ENCODE results near the gene UBA52. TPM values are rescaled to one million over a fixed set of nuclear protein-coding genes. Genes with fewer than 3 reads are reported as not detected.
A peak's percentile ranks its signal among the peaks of the same experiment; 100 is the strongest.
"Not testable (repeated sequence)": the region's sequence is repeated elsewhere in the genome, so short reads cannot be mapped to it uniquely, and the experiment has no call there.

The UBA52 gene
- total and polyA plus RNA-seq, 3 experiments from 2014 or later = 1,487 to 1,700 (median 1,684) TPM

- Mint-ChIP-seq H3K4me3 (no peak overlapping the region), H3K4me1 (peaks cover 0 to 3% (median 0%) of the 10 kb centered on the region in 3 donors), H3K27ac (peak overlapping the region in 1 of 8 donors; percentile 30), H3K27me3 (no peaks in the 10 kb centered on the region), H3K9me3 (no peaks in the 10 kb centered on the region), H3K36me3 (peaks cover 3 to 46% (median 4%) of the 10 kb centered on the region in 3 donors)
- ChIA-PET CTCF (interaction anchor here (1.1 kb wide), 1 partner anchor 56 kb away, joined by 3 read pairs; the partner anchor contains the start of gene REX1BD), POLR2A (no interaction called here)
- Histone ChIP-seq H3K4me1 (ENCODE audit: insufficient read depth, low read length) (no peaks in the 10 kb centered on the region), H3K4me3 (ENCODE audit: low read length) (no peak overlapping the region), H3K27me3 (ENCODE audit: insufficient read depth, low read length, poor library complexity, severe bottlenecking) (no peaks in the 10 kb centered on the region), H3K9me3 (ENCODE audit: low read length) (no peaks in the 10 kb centered on the region), H3K27ac (ENCODE audit: low read depth, low read length) (no peak overlapping the region), H3K36me3 (ENCODE audit: insufficient read depth, low read length) (peaks cover 4% of the 10 kb centered on the region)
- DNase-seq = no peak
Measured at GRCh38 chr19:18532168-18532890, 39.3 kb upstream of the UBA52 start.

GRCh38 chr19:18533058-18533457 is 38.6 kb upstream of the UBA52 start:
- no peak for DNase-seq
- H3K27ac ChIP-seq (ENCODE audit: low read depth, low read length) = no peak overlapping the region
- peaks cover 4% of the 10 kb centered on the region for H3K36me3 ChIP-seq (ENCODE audit: insufficient read depth, low read length)
- no peak overlapping the region for H3K27ac Mint-ChIP-seq
- H3K4me3 Mint-ChIP-seq = no peak overlapping the region
- ChIA-PET CTCF (interaction anchor here (0.6 to 1.2 kb wide), 2 partner anchors 9 to 12 kb away, joined by 3 read pairs; no protein-coding TSS in a partner anchor), POLR2A (no interaction called here)
- H3K4me1 Mint-ChIP-seq = peaks cover 0 to 3% (median 0%) of the 10 kb centered on the region in 3 donors
- no peaks in the 10 kb centered on the region for H3K9me3 Mint-ChIP-seq
- no peaks in the 10 kb centered on the region for H3K4me1 ChIP-seq (ENCODE audit: insufficient read depth, low read length)
- H3K36me3 Mint-ChIP-seq = peaks cover 3 to 54% (median 4%) of the 10 kb centered on the region in 3 donors
- no peaks in the 10 kb centered on the region for H3K27me3 Mint-ChIP-seq
- no peaks in the 10 kb centered on the region for H3K9me3 ChIP-seq (ENCODE audit: low read length)
- no peaks in the 10 kb centered on the region for H3K27me3 ChIP-seq (ENCODE audit: insufficient read depth, low read length, poor library complexity, severe bottlenecking)
- H3K4me3 ChIP-seq (ENCODE audit: low read length) = no peak overlapping the region

DNA sequence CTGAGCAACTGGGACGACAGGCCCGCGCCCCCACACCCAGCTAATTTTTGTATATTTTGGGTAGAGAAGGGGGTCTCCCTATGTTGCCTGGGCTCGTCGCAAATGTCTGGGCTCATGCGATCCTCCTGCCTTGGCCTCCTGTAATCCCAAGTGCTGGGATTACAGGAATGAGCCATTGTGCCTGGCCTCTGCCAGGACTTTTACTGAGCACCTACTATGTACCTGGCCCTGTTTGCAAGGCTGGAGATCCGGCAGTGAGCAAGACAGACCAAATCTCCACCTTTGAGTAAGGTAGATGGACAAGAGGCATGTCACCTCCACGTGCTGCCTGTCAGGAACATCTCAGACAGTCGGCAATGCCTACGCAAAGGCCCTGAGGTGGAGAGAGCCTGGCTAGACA is 35.2 kb upstream of the UBA52 start:
- Histone ChIP-seq H3K36me3 (ENCODE audit: insufficient read depth, low read length) (peaks cover 4% of the 10 kb centered on the region), H3K27me3 (ENCODE audit: insufficient read depth, low read length, poor library complexity, severe bottlenecking) (no peaks in the 10 kb centered on the region), H3K27ac (ENCODE audit: low read depth, low read length) (no peak overlapping the region), H3K4me3 (ENCODE audit: low read length) (no peak overlapping the region), H3K4me1 (ENCODE audit: insufficient read depth, low read length) (no peaks in the 10 kb centered on the region), H3K9me3 (ENCODE audit: low read length) (no peaks in the 10 kb centered on the region)
- POLR2A ChIA-PET = no interaction called here
- DNase-seq = no peak
- Mint-ChIP-seq H3K9me3 (no peaks in the 10 kb centered on the region), H3K4me1 (peaks cover 0 to 8% (median 5%) of the 10 kb centered on the region in 3 donors), H3K27me3 (no peaks in the 10 kb centered on the region), H3K27ac (peak overlapping the region in 2 of 8 donors; percentile 58 to 70), H3K4me3 (peak overlapping the region in 1 of 7 donors; percentile 79), H3K36me3 (peaks cover 3 to 79% (median 4%) of the 10 kb centered on the region in 3 donors)
- CTCF ChIA-PET = no interaction called here

- DNase-seq = no peak
- H3K4me3 Mint-ChIP-seq = no peak overlapping the region
- peaks cover 8 to 15% (median 10%) of the 10 kb centered on the region in 3 donors for H3K4me1 Mint-ChIP-seq
- no peak overlapping the region for H3K27ac ChIP-seq (ENCODE audit: low read depth, low read length)
- no peaks in the 10 kb centered on the region for H3K27me3 ChIP-seq (ENCODE audit: insufficient read depth, low read length, poor library complexity, severe bottlenecking)
- peaks cover 3 to 80% (median 4%) of the 10 kb centered on the region in 3 donors for H3K36me3 Mint-ChIP-seq
- ChIA-PET POLR2A (no interaction called here), CTCF (no interaction called here)
- no peaks in the 10 kb centered on the region for H3K9me3 Mint-ChIP-seq
- H3K4me3 ChIP-seq (ENCODE audit: low read length) = no peak overlapping the region
- H3K9me3 ChIP-seq (ENCODE audit: low read length) = no peaks in the 10 kb centered on the region
- peaks cover 4% of the 10 kb centered on the region for H3K36me3 ChIP-seq (ENCODE audit: insufficient read depth, low read length)
- H3K4me1 ChIP-seq (ENCODE audit: insufficient read depth, low read length) = peaks cover 9% of the 10 kb centered on the region
- no peak overlapping the region for H3K27ac Mint-ChIP-seq
- H3K27me3 Mint-ChIP-seq = no peaks in the 10 kb centered on the region
Measured at GRCh38 chr19:18537431-18537830, 34.2 kb upstream of the UBA52 start.

DNA sequence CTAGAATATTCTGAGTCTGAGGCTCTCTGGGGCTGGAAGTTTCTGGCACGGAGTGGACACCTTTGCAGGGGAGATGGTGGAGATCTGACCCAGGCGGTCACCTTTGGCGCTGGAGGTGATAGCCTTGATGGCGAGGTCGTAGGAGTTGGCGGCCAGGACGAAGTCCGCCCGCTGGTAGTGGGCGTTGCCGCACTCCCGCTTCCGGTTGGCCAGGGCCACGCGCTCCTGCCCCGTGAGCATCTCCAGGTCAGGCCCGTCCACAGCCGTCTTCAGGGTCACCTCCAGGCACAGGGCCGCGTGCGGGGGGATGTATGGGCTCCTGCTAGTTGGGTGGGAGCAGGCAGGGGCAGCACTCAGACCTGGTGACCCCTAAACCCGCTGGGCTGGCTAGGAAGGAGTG is 33.5 kb upstream of the UBA52 start:
- ChIA-PET POLR2A (interaction anchor here (0.7 kb wide), 1 partner anchor 18 kb away, joined by 4 read pairs; no protein-coding TSS in a partner anchor), CTCF (no interaction called here)
- Histone ChIP-seq H3K36me3 (ENCODE audit: insufficient read depth, low read length) (peaks cover under 1% of the 10 kb centered on the region), H3K4me3 (ENCODE audit: low read length) (no peak overlapping the region), H3K27me3 (ENCODE audit: insufficient read depth, low read length, poor library complexity, severe bottlenecking) (no peaks in the 10 kb centered on the region), H3K27ac (ENCODE audit: low read depth, low read length) (no peak overlapping the region), H3K4me1 (ENCODE audit: insufficient read depth, low read length) (peaks cover 11% of the 10 kb centered on the region), H3K9me3 (ENCODE audit: low read length) (no peaks in the 10 kb centered on the region)
- Mint-ChIP-seq H3K4me3 (peak overlapping the region in 1 of 7 donors; percentile 69), H3K4me1 (peaks cover 10 to 19% (median 13%) of the 10 kb centered on the region in 3 donors), H3K36me3 (peaks cover 3 to 76% (median 4%) of the 10 kb centered on the region in 3 donors), H3K9me3 (no peaks in the 10 kb centered on the region), H3K27me3 (no peaks in the 10 kb centered on the region), H3K27ac (no peak overlapping the region)
- no peak for DNase-seq

DNA sequence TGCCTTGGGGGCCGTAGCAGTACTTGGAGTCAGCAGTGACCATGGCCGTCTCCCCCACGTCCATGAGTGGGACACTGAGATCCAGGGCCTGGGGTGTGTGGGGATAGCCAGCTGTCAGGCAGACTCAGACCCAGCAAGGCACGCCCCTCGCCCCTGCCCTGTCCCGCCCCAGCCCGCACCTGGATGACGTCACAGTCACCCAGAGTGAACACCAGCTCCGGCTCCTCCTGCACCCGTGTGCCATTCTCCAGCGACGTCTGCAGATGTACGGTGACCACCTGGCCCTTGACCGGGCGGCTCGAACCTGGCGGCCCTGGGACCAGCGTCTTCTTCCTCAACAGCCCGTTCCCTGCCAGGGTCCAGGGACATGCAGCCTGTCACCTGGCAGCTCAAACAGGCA is 32.3 kb upstream of the UBA52 start:
- Mint-ChIP-seq H3K27ac (no peak overlapping the region), H3K36me3 (peaks cover 3 to 73% (median 4%) of the 10 kb centered on the region in 3 donors), H3K27me3 (no peaks in the 10 kb centered on the region), H3K9me3 (no peaks in the 10 kb centered on the region), H3K4me1 (peaks cover 17 to 26% (median 19%) of the 10 kb centered on the region in 3 donors), H3K4me3 (no peak overlapping the region)
- H3K27me3 ChIP-seq (ENCODE audit: insufficient read depth, low read length, poor library complexity, severe bottlenecking) = no peaks in the 10 kb centered on the region
- DNase-seq = no peak
- H3K4me1 ChIP-seq (ENCODE audit: insufficient read depth, low read length) = peaks cover 16% of the 10 kb centered on the region
- H3K4me3 ChIP-seq (ENCODE audit: low read length) = no peak overlapping the region
- no peak overlapping the region for H3K27ac ChIP-seq (ENCODE audit: low read depth, low read length)
- no peaks in the 10 kb centered on the region for H3K36me3 ChIP-seq (ENCODE audit: insufficient read depth, low read length)
- ChIA-PET POLR2A (interaction anchor here (0.7 kb wide), 1 partner anchor 134 kb away, joined by 3 read pairs; no protein-coding TSS in a partner anchor), CTCF (interaction anchor here (1.0 kb wide), 1 partner anchor 19 kb away, joined by 4 read pairs; no protein-coding TSS in a partner anchor)
- H3K9me3 ChIP-seq (ENCODE audit: low read length) = no peaks in the 10 kb centered on the region

DNA sequence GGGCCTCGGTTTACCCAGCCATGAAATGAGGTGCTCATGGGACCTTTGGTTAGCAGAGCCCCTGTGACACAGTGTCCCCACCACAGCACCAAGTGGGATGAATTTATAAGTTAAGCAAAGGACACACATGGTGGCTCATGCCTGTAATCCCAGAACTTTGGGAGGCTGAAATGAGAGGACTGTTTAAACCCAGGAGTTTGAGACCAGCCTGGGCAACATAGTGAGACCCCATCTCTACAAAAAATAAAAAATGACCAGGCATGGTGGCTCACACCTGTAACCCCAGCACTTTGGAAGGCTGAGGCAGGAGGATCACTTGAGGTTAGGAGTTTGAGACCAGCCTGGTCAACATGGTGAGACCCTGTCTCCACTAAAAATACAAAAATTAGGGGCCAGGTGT is 31.5 kb upstream of the UBA52 start:
- peak overlapping the region in 1 of 7 donors; percentile 70 for H3K4me3 Mint-ChIP-seq
- ChIA-PET POLR2A (interaction anchor here (0.7 kb wide), 1 partner anchor 44 kb away, joined by 8 read pairs; no protein-coding TSS in a partner anchor), CTCF (interaction anchor here (1.0 kb wide), 1 partner anchor 20 kb away, joined by 4 read pairs; no protein-coding TSS in a partner anchor)

More for the DNA sequence above, 31.5 kb upstream of the UBA52 start:
- peaks cover 19 to 30% (median 20%) of the 10 kb centered on the region in 3 donors for H3K4me1 Mint-ChIP-seq
- not testable (repeated sequence) for H3K36me3 ChIP-seq (ENCODE audit: insufficient read depth, low read length); DNase-seq; H3K9me3 ChIP-seq (ENCODE audit: low read length); H3K4me3 ChIP-seq (ENCODE audit: low read length); H3K27ac ChIP-seq (ENCODE audit: low read depth, low read length); H3K27me3 Mint-ChIP-seq; H3K27me3 ChIP-seq (ENCODE audit: insufficient read depth, low read length, poor library complexity, severe bottlenecking); H3K9me3 Mint-ChIP-seq
- peak overlapping the region in 3 of 8 donors; percentile 7 to 61 (median 7) for H3K27ac Mint-ChIP-seq
- peaks cover 2 to 70% (median 3%) of the 10 kb centered on the region in 3 donors for H3K36me3 Mint-ChIP-seq
- peaks cover 17% of the 10 kb centered on the region for H3K4me1 ChIP-seq (ENCODE audit: insufficient read depth, low read length)

Data from CD8-positive, alpha-beta memory T cell (primary cell).